ENCODE results near the gene ROCK2. TPM values are rescaled to one million over a fixed set of nuclear protein-coding genes. Genes with fewer than 3 reads are reported as not detected.

ROCK2 gene
- total RNA-seq, 1 experiment from 2014 or later, result 49.4 TPM

- H3K4me3 ChIP-seq (ENCODE audit: low read depth, low read length, poor library complexity, severe bottlenecking), result no peak overlapping the region
- H3K9me3 ChIP-seq (ENCODE audit: low read depth, low read length, poor library complexity, severe bottlenecking), result no peaks in the 10 kb centered on the region
- ChIA-PET CTCF (no interaction called here), POLR2A (ENCODE audit: low non-redundant PET) (no interaction called here)
- no peak for TF ChIP-seq EZH2 (IDR thresholded peaks at IDR 0.05; ENCODE audit: borderline replicate concordance, low read depth, low read length, poor library complexity, severe bottlenecking)
- TF ChIP-seq, protein P1, sequence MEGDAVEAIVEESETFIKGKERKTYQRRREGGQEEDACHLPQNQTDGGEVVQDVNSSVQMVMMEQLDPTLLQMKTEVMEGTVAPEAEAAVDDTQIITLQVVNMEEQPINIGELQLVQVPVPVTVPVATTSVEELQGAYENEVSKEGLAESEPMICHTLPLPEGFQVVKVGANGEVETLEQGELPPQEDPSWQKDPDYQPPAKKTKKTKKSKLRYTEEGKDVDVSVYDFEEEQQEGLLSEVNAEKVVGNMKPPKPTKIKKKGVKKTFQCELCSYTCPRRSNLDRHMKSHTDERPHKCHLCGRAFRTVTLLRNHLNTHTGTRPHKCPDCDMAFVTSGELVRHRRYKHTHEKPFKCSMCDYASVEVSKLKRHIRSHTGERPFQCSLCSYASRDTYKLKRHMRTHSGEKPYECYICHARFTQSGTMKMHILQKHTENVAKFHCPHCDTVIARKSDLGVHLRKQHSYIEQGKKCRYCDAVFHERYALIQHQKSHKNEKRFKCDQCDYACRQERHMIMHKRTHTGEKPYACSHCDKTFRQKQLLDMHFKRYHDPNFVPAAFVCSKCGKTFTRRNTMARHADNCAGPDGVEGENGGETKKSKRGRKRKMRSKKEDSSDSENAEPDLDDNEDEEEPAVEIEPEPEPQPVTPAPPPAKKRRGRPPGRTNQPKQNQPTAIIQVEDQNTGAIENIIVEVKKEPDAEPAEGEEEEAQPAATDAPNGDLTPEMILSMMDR (conservative IDR thresholded peaks at IDR 0.05; ENCODE audit: low read depth, low read length), result no peak
- H3K4me1 ChIP-seq (ENCODE audit: insufficient read depth, low read length, poor library complexity, severe bottlenecking), result peaks cover 10% of the 10 kb centered on the region
- DNase-seq (ENCODE audit: low spot score), result no peak
- no peaks in the 10 kb centered on the region for H3K36me3 ChIP-seq (ENCODE audit: insufficient read depth, low read length, poor library complexity, severe bottlenecking)
- H3K27ac ChIP-seq (ENCODE audit: low read depth, low read length, poor library complexity, severe bottlenecking), result no peak overlapping the region
- H3K27me3 ChIP-seq (replicated peaks; ENCODE audit: insufficient read depth, low read depth, low read length, poor library complexity), result no peaks in the 10 kb centered on the region
- intact Hi-C loops (cut with micrococcal nuclease; ENCODE audit: unreplicated experiment), result no loop called here
- BruUV-seq (replicated peaks), result no TSS peak
Measured at GRCh38 chr2:11245322-11245721, 99.1 kb downstream of the ROCK2 start.

DNA sequence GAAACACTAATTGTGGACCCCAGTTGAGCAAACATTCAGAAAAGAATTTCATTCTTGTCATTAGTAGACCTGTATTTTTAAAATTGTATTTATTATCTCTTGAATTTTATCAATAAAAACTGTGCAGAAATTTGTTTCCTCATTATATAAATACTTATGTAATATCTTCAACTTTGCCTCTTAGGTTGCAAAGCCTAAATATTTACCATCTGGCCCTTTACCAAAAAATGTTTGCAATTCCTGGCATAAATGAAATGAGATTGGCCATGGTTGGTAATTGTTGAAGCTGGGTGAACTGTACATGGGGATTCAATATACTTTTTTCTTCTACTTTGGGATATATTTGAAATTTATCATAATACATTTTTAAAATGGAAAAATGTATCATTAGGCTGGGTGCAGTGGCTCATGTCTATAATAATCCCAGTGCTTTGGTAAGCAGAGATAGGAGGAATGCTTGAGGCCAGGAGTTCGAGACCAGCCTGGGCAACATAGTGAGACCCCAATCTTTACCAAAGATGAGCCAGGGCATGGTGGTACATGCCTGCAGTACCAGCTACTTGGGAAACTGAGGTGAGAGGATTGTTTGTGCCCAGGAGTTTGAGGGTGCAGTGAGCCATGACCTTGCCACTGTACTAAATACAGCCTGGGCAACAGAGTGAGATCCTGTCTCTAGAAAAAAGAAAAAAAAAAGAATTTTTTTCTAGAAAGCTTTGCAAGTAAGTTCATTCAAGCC is 100.2 kb downstream of the ROCK2 start:
- no TSS peak for BruUV-seq (replicated peaks)
- TF ChIP-seq, protein P1 (conservative IDR thresholded peaks at IDR 0.05; ENCODE audit: low read depth, low read length), result no peak
- no peak for TF ChIP-seq EZH2 (IDR thresholded peaks at IDR 0.05; ENCODE audit: borderline replicate concordance, low read depth, low read length, poor library complexity, severe bottlenecking)
- no peaks in the 10 kb centered on the region for H3K27me3 ChIP-seq (replicated peaks; ENCODE audit: insufficient read depth, low read depth, low read length, poor library complexity)
- CTCF ChIA-PET, result no interaction called here
- intact Hi-C loops (cut with micrococcal nuclease; ENCODE audit: unreplicated experiment), result no loop called here
- DNase-seq (ENCODE audit: low spot score), result no peak
- H3K36me3 ChIP-seq (ENCODE audit: insufficient read depth, low read length, poor library complexity, severe bottlenecking), result no peaks in the 10 kb centered on the region
- no peak overlapping the region for H3K27ac ChIP-seq (ENCODE audit: low read depth, low read length, poor library complexity, severe bottlenecking)
- H3K9me3 ChIP-seq (ENCODE audit: low read depth, low read length, poor library complexity, severe bottlenecking), result no peaks in the 10 kb centered on the region
- POLR2A ChIA-PET (ENCODE audit: low non-redundant PET), result no interaction called here
- H3K4me1 ChIP-seq (ENCODE audit: insufficient read depth, low read length, poor library complexity, severe bottlenecking), result peaks cover 10% of the 10 kb centered on the region
- no peak overlapping the region for H3K4me3 ChIP-seq (ENCODE audit: low read depth, low read length, poor library complexity, severe bottlenecking)

DNA sequence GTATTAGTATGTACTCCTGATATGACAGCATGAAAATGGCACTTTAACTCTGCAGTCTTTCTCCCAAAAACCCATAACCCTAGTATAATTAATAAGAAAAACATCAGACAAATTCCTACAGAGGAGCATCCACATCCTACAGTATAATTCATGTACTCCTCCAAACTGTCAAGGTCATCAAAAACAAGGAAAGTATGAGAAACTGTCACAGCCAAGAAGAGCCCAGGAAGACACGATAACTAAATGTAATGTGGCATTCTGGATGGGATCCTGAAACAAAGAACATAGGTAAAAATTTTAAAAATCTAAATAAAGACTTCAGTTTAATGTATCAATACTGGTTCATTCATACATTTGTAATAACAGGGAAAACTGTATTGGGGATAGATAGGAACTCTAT is 100.9 kb downstream of the ROCK2 start:
- no peak overlapping the region for H3K27ac ChIP-seq (ENCODE audit: low read depth, low read length, poor library complexity, severe bottlenecking)
- TF ChIP-seq, protein P1 (conservative IDR thresholded peaks at IDR 0.05; ENCODE audit: low read depth, low read length), result no peak
- no peak for DNase-seq (ENCODE audit: low spot score)
- no peaks in the 10 kb centered on the region for H3K27me3 ChIP-seq (replicated peaks; ENCODE audit: insufficient read depth, low read depth, low read length, poor library complexity)
- H3K36me3 ChIP-seq (ENCODE audit: insufficient read depth, low read length, poor library complexity, severe bottlenecking), result no peaks in the 10 kb centered on the region
- intact Hi-C loops (cut with micrococcal nuclease; ENCODE audit: unreplicated experiment), result no loop called here
- ChIA-PET CTCF (no interaction called here), POLR2A (ENCODE audit: low non-redundant PET) (no interaction called here)
- H3K4me3 ChIP-seq (ENCODE audit: low read depth, low read length, poor library complexity, severe bottlenecking), result no peak overlapping the region
- H3K9me3 ChIP-seq (ENCODE audit: low read depth, low read length, poor library complexity, severe bottlenecking), result no peaks in the 10 kb centered on the region
- H3K4me1 ChIP-seq (ENCODE audit: insufficient read depth, low read length, poor library complexity, severe bottlenecking), result peaks cover 10% of the 10 kb centered on the region
- BruUV-seq (replicated peaks), result no TSS peak

All from A673 (cell line).